Stimulated activated naive CD8-positive, alpha-beta T cell treated with anti-CD3 and anti-CD28 coated beads, Interleukin-15, amount 100 ng/mL, for 72 hours (primary cell): ENCODE results near the gene TNIK.
"Not testable (repeated sequence)": the region's sequence is repeated elsewhere in the genome, so short reads cannot be mapped to it uniquely, and the experiment has no call there.

Source experiments
- ATAC-seq: fragments of 150-1000 bp; cut with Tn5 transposase; 2 replicates; pipeline ENCODE4 v1.10.0; 2021; ENCODE audit warnings: mild to moderate bottlenecking, moderate library complexity
- DNase-seq, 2 donors: peaks; one replicate each; pipeline ENCODE4 v3.0.0; 2021 to 2022
- H3K27ac Mint-ChIP-seq, 2 donors: one replicate each; pipeline ENCODE4 v1.8.0; 2022; ENCODE audit warnings: mild to moderate bottlenecking in 2 of 2, mixed read lengths in 2 of 2, moderate library complexity in 2 of 2
- H3K27me3 Mint-ChIP-seq: one replicate; pipeline ENCODE4 v1.8.0; 2022; ENCODE audit warnings: mixed read lengths
- H3K4me1 Mint-ChIP-seq: one replicate; pipeline ENCODE4 v1.8.0; 2022; ENCODE audit warnings: mild to moderate bottlenecking, mixed read lengths
- H3K4me3 Mint-ChIP-seq, 2 donors: one replicate each; pipeline ENCODE4 v1.8.0; 2022; ENCODE audit warnings: mild to moderate bottlenecking in 2 of 2, mixed read lengths in 2 of 2, moderate library complexity in 1 of 2
- H3K9me3 Mint-ChIP-seq, 2 donors: one replicate each; pipeline ENCODE4 v1.8.0; 2022; ENCODE audit warnings: mixed read lengths in 2 of 2

Gene TNIK

DNA sequence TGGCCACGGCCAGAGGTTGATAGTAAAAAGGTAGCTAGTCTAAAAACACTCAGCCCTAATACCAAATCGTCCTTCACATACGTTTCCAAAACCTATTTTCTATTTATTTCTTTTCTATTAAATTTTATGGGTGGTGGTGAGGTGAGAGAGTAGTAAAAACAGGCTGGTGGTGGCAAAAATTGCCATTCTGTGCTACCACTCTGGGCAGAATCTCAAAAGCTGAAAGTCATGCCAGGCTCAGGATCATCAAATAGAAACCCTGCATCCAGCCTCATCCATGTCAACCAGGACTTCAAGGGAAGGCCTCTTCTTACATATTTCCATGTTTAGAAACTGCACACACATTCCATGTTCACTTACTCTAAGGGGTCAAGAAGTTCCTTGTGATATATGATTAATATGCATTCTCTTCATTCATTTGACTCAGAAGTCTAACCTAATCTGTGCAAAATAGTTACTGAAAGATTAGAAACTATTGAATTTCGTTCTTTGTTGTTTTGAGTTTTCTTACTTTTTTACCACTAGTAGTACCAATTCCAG is 153.1 kb downstream of the TNIK start:
- Mint-ChIP-seq H3K4me1 (peaks cover 62% of the 10 kb centered on the region), H3K27me3 (no peaks in the 10 kb centered on the region), H3K27ac (no peak overlapping the region), H3K9me3 (peaks cover 0 to 6% of the 10 kb centered on the region in 2 donors), H3K4me3 (no peak overlapping the region)
- no peak for ATAC-seq
- no peak for DNase-seq

DNA sequence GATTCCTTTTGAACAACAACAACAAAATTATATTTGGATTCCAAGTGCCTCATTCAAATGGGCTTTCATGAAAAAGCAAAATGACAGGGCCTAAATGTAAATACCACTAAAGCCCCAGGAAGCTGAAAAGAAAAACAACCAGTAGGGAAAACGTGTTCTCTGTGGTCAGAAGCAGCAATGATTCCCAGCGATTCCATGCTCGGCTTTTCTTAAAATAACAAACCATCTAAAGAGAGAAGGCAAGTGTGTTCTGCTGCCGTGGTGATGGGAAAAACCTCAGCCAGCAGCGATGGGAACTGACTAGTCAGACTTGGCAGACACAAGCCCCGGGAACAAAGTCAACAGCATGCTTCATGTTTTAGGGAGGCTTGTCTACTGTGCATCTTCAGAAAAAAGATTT is 153.6 kb downstream of the TNIK start:
- peaks cover 58% of the 10 kb centered on the region for H3K4me1 Mint-ChIP-seq
- no peak for DNase-seq
- H3K27ac Mint-ChIP-seq = no peak overlapping the region
- no peak overlapping the region for H3K4me3 Mint-ChIP-seq
- no peaks in the 10 kb centered on the region for H3K27me3 Mint-ChIP-seq
- ATAC-seq = no peak
- peaks cover 0 to 6% of the 10 kb centered on the region in 2 donors for H3K9me3 Mint-ChIP-seq

DNA sequence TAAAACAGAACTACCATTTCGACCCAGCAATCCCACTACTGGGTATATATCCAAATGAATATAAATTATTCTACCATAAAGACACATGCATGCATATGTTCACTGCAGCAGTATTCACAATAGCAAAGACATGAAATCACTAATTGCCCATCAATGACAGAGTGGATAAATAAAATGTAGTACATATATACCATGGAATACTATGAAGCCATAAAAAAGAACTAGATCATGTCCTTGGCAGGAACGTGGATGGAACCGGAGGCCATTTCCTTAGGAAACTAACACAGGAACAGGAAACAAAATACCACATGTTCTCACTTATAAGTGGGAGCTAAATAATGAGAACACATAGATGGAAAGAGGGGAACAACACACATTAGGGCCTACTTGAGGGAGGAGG is 154.4 kb downstream of the TNIK start:
- H3K27ac Mint-ChIP-seq, H3K27me3 Mint-ChIP-seq, H3K4me3 Mint-ChIP-seq, H3K9me3 Mint-ChIP-seq, DNase-seq, ATAC-seq: not testable (repeated sequence)
- peaks cover 57% of the 10 kb centered on the region for H3K4me1 Mint-ChIP-seq

DNA sequence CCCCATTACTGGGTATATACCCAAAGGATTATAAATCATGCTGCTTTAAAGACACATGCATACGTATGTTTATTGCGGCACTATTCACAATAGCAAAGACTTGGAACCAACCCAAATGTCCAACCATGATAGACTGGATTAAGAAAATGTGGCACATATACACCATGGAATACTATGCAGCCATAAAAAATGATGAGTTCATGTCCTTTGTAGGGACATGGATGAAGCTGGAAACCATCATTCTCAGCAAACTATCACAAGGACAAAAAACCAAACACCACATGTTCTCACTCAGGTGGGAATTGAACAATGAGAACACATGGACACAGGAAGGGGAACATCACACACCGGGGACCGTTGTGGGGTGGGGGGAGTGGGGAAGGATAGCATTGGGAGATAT is 155.7 kb downstream of the TNIK start:
- not testable (repeated sequence) for H3K9me3 Mint-ChIP-seq, H3K27ac Mint-ChIP-seq, H3K27me3 Mint-ChIP-seq, DNase-seq, H3K4me3 Mint-ChIP-seq, ATAC-seq
- peaks cover 57% of the 10 kb centered on the region for H3K4me1 Mint-ChIP-seq

DNA sequence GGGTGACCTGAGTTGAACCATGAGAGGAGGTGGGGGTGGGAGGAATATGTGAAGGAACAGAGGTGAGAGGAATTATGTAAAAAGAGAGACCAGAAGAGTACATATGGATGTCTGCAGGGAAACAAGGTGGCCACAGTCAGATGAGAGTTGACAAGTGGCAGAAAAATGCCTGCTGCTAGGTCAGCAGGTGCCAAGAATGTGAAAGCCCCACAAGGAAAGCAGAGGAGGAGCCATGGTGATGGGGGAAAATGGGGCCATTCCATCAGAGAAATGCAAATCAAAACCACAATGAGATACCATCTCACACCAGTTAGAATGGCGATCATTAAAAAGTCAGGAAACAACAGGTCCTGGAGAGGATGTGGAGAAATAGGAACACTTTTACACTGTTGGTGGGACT is 156.2 kb downstream of the TNIK start:
- H3K4me3 Mint-ChIP-seq, ATAC-seq, DNase-seq, H3K27ac Mint-ChIP-seq, H3K27me3 Mint-ChIP-seq, H3K9me3 Mint-ChIP-seq: not testable (repeated sequence)
- peaks cover 58% of the 10 kb centered on the region for H3K4me1 Mint-ChIP-seq

DNA sequence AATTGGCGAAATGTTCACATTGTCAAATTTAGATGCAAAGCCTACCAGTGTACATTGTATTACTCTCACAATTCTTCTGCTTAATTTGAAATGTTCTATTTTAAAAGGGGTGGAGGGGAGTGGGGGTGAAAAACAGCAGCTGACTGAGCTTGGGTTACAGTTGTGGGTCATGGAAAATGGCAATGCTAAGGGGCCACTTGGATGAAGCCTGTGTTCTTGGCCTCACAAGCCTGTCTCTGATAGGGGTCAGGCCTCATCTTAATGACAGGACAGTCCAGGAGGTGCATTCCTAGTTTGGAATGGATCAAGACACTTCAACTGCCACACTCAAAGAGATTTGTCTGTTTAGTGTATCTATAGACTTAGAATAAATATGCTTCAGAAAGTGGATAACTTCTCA is 158.2 kb downstream of the TNIK start:
- H3K4me1 Mint-ChIP-seq = peaks cover 58% of the 10 kb centered on the region

DNA sequence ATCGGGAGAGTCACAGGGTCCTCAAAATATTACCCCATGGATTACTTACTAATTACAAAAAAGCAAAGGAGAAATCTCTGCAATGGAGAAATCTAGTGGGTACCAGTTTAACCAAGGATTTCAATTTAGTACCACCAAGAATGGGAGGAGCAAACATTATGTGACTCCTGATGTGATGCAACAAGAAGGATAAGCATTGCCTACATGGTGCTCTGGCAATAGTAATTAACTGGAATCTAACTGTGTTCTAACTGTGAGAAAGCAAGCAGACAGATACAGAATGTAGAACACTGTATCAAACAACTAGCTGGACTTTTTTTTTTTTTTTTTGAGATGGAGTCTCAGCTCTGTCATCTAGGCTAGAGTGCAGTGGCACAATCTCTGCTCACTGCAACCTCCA is 159.2 kb downstream of the TNIK start:
- DNase-seq (no peak), ATAC-seq (no peak)
- H3K27ac Mint-ChIP-seq = no peak overlapping the region
- H3K4me1 Mint-ChIP-seq = peaks cover 66% of the 10 kb centered on the region
- H3K27me3 Mint-ChIP-seq = no peaks in the 10 kb centered on the region
- H3K9me3 Mint-ChIP-seq = no peaks in the 10 kb centered on the region
- H3K4me3 Mint-ChIP-seq = no peak overlapping the region

More for the DNA sequence above, 158.2 kb downstream of the TNIK start:
- Mint-ChIP-seq H3K27ac (no peak overlapping the region), H3K4me3 (no peak overlapping the region), H3K9me3 (no peaks in the 10 kb centered on the region), H3K27me3 (no peaks in the 10 kb centered on the region)
- ATAC-seq = no peak
- DNase-seq = no peak

DNA sequence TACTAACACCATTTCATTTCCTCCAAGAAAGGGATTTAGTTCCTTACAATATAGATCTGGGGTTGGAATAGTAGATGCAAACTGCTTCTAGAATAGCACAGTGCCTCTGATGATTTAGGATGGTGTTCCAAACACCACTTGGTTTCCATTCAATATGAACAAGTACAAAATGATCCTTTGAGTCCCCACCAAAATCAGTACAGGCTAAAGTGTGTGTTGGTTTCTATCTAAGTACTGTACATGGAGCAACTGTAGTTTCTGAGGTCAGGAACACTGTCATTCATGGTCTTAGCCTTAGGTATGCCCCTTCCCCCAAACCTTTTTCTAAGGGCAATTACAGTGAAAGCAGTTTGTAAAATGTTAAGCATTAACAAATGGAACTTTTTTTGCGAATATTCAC is 162.3 kb downstream of the TNIK start:
- no peak for DNase-seq

DNA sequence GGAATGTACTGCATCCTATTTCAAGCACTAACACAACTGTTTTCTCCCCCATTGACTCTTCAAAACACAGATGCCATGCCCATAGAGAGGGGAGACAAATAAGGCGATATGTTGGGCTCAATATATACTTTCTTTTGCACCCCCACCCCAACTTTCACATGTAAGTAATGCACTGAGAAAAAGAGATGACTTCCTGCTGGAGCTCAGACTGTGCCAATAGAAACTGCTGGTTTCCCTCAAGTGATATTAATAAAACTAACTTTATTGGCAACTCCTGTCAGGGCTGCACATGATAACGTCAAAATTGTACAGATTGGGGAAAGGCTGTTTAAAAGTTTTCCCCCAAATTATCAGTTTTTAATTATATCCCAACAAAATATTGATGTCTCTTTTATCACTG is 163.0 kb downstream of the TNIK start:
- no peak overlapping the region for H3K4me3 Mint-ChIP-seq
- H3K9me3 Mint-ChIP-seq = no peaks in the 10 kb centered on the region
- H3K4me1 Mint-ChIP-seq = peaks cover 74% of the 10 kb centered on the region
- H3K27ac Mint-ChIP-seq = no peak overlapping the region
- no peaks in the 10 kb centered on the region for H3K27me3 Mint-ChIP-seq
- ATAC-seq (no peak), DNase-seq (no peak)

More for the DNA sequence above, 162.3 kb downstream of the TNIK start:
- no peak overlapping the region for H3K27ac Mint-ChIP-seq
- ATAC-seq = no peak
- H3K4me3 Mint-ChIP-seq = no peak overlapping the region
- H3K9me3 Mint-ChIP-seq = no peaks in the 10 kb centered on the region
- no peaks in the 10 kb centered on the region for H3K27me3 Mint-ChIP-seq
- peaks cover 66% of the 10 kb centered on the region for H3K4me1 Mint-ChIP-seq

DNA sequence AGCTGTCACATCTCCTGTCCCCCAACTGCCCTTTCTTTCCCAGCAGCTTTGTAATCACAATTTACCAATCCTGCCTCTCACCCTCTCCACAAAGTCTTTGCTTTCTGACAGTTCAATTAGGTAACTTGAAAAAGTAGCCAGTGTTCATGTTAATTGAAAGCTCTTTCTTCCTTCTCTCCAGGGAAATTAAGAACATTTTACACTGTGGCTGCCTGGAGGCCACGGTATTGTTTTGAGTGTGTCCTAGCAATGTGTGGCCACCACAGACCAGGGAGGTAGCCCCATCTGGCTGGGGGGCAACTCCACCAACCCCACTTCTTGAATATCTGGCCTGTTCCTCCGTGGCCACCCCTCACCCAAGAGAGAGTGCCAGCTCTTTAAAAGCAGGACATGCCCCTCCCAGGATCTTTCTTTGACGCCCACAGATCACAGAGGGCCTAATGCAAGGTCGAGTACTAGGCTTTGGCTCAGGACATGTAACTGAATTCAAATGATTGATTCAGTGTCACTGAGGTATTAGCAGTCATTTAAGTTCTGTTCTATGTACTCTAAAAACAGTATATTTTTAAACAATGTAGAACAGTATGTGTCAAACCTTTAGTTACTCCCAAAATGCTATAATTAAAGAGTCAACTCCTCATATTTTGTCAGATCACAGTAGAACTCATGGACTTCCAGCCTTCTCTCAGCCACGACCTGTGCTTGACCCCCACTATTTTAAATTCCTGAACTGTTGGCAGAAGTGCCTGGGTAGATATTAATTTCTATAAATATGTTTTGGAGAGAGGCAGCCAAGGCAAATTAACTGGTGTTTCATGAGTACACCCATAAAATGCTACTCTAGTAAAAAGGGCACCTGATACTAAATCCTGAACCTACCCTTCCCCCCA is 164.5 kb downstream of the TNIK start:
- no peaks in the 10 kb centered on the region for H3K27me3 Mint-ChIP-seq
- ATAC-seq (peak; percentile 39), DNase-seq (no peak)
- peak overlapping the region; percentile 49 to 72 for H3K27ac Mint-ChIP-seq
- no peak overlapping the region for H3K4me3 Mint-ChIP-seq
- H3K9me3 Mint-ChIP-seq = no peaks in the 10 kb centered on the region
- peaks cover 80% of the 10 kb centered on the region for H3K4me1 Mint-ChIP-seq

DNA sequence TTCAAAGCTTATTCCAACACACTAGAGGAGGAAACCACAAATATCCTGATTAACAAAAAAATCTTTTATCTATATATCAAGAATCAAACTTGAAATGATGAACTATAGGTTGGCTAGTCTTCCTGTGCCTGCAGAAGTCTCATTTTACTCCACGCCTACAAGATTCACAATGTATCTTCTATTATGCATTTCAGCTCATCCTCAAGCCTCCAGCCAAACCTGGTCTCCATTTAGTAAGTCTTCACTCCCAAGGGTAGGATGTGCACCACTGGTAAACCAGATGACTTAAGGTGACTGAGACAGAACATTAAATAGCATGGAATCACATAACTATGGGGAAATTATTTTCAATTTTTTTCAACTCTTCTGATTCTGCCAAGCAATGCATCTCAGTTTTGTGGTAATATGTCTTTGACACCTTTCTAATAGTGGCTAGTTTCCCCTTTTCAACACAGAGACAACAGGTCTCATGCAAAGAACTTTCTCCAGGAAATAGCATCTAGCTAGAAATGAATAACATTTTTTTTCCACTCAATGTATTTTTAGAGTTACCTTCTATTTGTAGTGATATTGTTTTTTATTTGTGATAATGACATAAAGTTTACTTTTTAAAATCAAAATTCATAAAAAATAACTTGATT is 166.9 kb downstream of the TNIK start:
- no peak for DNase-seq
- Mint-ChIP-seq H3K4me3 (peak overlapping the region in 1 of 2 donors; percentile 6), H3K27me3 (no peaks in the 10 kb centered on the region), H3K4me1 (peaks cover 59% of the 10 kb centered on the region), H3K9me3 (no peaks in the 10 kb centered on the region), H3K27ac (no peak overlapping the region)
- peak; percentile 63 for ATAC-seq

DNA sequence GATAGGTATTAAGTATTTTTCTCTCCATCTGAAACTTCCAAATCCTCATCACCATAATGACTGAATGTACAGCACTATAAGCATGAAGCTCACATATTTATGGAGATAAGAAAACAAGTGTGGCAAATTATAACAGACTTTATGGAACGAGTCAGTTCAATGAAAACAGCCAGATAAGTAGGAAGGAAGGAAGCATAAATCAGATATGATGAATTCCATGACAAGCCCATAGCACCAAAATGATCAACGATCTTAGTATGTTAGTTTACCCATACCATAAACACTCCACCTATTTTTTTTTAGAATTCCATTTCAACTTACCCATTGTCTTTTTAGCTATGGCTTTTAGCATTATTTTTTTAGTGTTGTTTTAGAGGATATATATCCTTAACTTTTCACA is 169.5 kb downstream of the TNIK start:
- Mint-ChIP-seq H3K4me3 (no peak overlapping the region), H3K4me1 (peaks cover 63% of the 10 kb centered on the region), H3K9me3 (no peaks in the 10 kb centered on the region), H3K27ac (no peak overlapping the region), H3K27me3 (no peaks in the 10 kb centered on the region)
- DNase-seq (no peak), ATAC-seq (no peak)

DNA sequence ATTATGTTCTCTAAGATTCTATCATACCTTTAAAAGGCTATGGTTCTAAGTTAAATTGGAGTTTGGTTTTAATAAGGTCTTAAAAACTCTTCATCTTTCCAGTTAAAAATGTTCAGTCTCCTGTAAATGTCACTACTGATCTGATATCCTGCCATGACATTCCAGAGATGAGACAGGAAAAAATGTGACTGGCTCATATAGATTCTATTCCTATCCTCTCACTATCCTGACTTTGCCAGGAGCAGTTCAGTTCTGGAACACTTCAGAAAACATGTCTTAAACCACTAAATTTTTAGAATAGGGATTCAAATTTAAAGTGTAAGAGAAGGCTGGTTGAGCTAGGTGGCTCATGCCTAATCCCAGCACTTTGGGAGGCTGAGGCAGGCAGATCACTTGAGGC is 170.9 kb downstream of the TNIK start:
- H3K4me3 Mint-ChIP-seq = no peak overlapping the region

DNA sequence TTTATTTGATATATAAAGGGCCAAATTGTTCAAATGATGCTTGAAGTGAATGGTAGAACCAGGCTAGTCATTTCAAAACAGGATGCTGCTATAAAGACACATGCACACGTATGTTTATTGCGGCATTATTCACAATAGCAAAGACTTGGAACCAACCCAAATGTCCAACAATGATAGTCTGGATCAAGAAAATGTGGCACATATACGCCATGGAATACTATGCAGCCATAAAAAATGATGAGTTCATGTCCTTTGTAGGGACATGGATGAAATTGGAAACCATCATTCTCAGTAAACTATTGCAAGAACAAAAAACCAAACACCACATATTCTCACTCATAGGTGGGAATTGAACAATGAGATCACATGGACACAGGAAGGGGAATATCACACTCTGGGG is 172.4 kb downstream of the TNIK start:
- not testable (repeated sequence) for H3K27ac Mint-ChIP-seq, ATAC-seq, H3K9me3 Mint-ChIP-seq, H3K4me3 Mint-ChIP-seq, H3K27me3 Mint-ChIP-seq, DNase-seq
- H3K4me1 Mint-ChIP-seq = peaks cover 73% of the 10 kb centered on the region

More for the DNA sequence above, 170.9 kb downstream of the TNIK start:
- Mint-ChIP-seq H3K4me1 (peaks cover 65% of the 10 kb centered on the region), H3K27me3 (no peaks in the 10 kb centered on the region), H3K9me3 (no peaks in the 10 kb centered on the region), H3K27ac (no peak overlapping the region)
- ATAC-seq = no peak
- no peak for DNase-seq

DNA sequence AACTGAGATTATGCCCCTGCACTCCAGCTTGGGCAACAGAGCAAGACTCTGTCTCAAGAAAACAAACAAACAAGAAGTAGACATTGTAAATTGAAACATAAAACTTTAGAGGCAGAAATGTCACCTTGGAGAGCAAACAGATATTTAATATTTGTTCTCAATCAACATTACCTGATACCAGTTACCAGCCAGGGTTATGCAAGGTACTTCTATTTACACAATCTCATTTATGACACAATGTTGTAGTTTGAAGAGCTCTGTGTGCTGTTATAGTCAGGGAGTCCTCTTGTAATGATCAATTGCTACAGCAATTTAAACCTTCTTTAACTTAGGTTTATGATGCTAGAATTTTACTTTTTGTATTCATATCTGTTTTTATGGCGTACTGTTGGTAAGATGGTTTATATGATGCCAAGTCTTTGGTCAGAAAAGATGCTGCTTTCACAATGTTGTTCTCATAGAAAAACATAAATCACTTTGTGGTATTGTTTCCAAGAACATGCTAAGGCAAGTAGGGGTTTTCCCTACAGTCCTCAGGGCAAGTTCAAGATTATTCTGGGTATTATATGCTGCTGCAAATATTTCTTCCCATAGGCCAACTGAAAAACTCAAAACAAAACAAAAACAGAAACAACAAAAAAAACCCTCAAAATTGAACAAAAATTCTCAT is 173.5 kb downstream of the TNIK start:
- Mint-ChIP-seq H3K4me3 (peak overlapping the region; percentile 41 to 45), H3K4me1 (peaks cover 72% of the 10 kb centered on the region), H3K27me3 (no peaks in the 10 kb centered on the region), H3K27ac (peak overlapping the region; percentile 61 to 63), H3K9me3 (no peaks in the 10 kb centered on the region)
- DNase-seq (no peak), ATAC-seq (peak; percentile 84)

DNA sequence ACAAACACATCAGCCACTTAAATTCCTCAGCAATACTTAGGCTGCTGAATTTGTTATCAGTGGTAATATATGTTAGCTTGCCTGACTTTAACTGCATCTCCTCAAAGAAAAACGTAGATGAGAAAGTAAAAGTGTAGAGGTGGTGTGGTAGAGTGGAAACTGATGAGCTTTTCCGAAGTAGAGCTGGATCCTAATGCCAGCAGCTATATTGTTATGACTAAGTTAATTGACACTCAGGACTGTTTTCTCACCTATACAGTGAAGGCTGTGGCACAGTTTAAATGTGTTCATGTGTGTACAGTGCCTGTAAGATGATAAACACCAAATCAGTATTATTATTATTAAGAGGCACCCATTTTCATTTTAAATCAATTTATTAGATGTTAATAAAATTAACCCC is 174.9 kb downstream of the TNIK start:
- Mint-ChIP-seq H3K27me3 (no peaks in the 10 kb centered on the region), H3K27ac (no peak overlapping the region), H3K4me1 (peaks cover 59% of the 10 kb centered on the region), H3K9me3 (no peaks in the 10 kb centered on the region), H3K4me3 (peak overlapping the region; percentile 43 to 77)
- no peak for DNase-seq
- peak; percentile 83 for ATAC-seq
